GM12878 (cell line): ENCODE measurements around the gene NTN1. TPM values are rescaled to one million over a fixed set of nuclear protein-coding genes. Genes with fewer than 3 reads are reported as not detected.

Experiments used
- ATAC-seq: fragments of 200-7000 bp; cut with Tn5 transposase; 3 replicates; pipeline ENCODE4 v1.9.1; 2020; ENCODE audit warnings: mild to moderate bottlenecking, moderate library complexity
- BruUV-seq: library from RNA; stranded (reverse); fragments of 400-500 nt; replicated peaks from 2 replicates; lab custom pipeline; 2021; lab: Mats Ljungman, UMichigan
- CTCF ChIA-PET: fragments of 300-600 bp; sonication (Branson Sonifier 250); formaldehyde crosslinking; extraction: SDS; loops from one replicate; lab custom pipeline; 2021; ENCODE audit warnings: inconsistent platforms; lab: Yijun Ruan, JAX
- POLR2A ChIA-PET: fragments of 350-600 bp; formaldehyde crosslinking; extraction: SDS; loops from one replicate; lab custom pipeline; 2021; ENCODE audit warnings: inconsistent platforms; lab: Charles Lee
- RAD21 ChIA-PET: fragments of 300-600 bp; sonication (Branson Sonifier 250); formaldehyde crosslinking; loops from one replicate; lab custom pipeline; 2023; ENCODE audit warnings: antibody characterized with exemption; ENCODE audit not compliant: unreplicated experiment; lab: Charles Lee
- SMC1A ChIA-PET: fragments of 300-600 bp; sonication (Branson Sonifier 250); formaldehyde crosslinking; loops from one replicate; lab custom pipeline; 2023; ENCODE audit not compliant: unreplicated experiment, uncharacterized antibody; lab: Charles Lee
- DNase-seq: peaks from one replicate; pipeline ENCODE4 v3.0.0-alpha.2; 2011; ENCODE audit warnings: low read depth, low spot score
- FAIRE-seq: peaks from 3 replicates; lab custom pipeline; 2011; peaks lifted over from hg19 to GRCh38; lab: Jason Lieb, UNC
- H2AFZ ChIP-seq: 2 replicates; pipeline ENCODE4 v1.6.0; 2011; ENCODE audit warnings: low read depth, low read length, control low read depth; ENCODE audit not compliant: control insufficient read depth
- H3K27ac ChIP-seq: 2 replicates; pipeline ENCODE4 v1.5.1; 2011; ENCODE audit warnings: control low read depth; ENCODE audit not compliant: control insufficient read depth, insufficient read depth
- H3K27me3 ChIP-seq, 2 experiments: replicated peaks in 1 of 2; 2 replicates each; pipeline versions ENCODE4 v1.6.0 to v1.6.1; 2011; ENCODE audit warnings: low read length in 1 of 2; ENCODE audit not compliant: control insufficient read depth in 2 of 2, insufficient read depth in 2 of 2
- H3K36me3 ChIP-seq, 2 experiments: 2 replicates each; pipeline ENCODE4 v1.5.1; 2011; ENCODE audit warnings: low read length in 1 of 2; ENCODE audit not compliant: control insufficient read depth in 2 of 2, insufficient read depth in 2 of 2
- H3K4me1 ChIP-seq: 2 replicates; pipeline ENCODE4 v1.6.1; 2011; ENCODE audit warnings: mild to moderate bottlenecking, low read length, moderate library complexity, mixed read lengths; ENCODE audit not compliant: control insufficient read depth, insufficient read depth
- H3K4me2 ChIP-seq: 2 replicates; pipeline ENCODE4 v1.6.0; 2011; ENCODE audit warnings: control low read depth; ENCODE audit not compliant: control insufficient read depth, insufficient read depth
- H3K4me3 ChIP-seq: fragments of 200-600 bp; sonication (generic); 2 replicates; pipeline ENCODE4 v1.5.1; 2016
- H3K79me2 ChIP-seq: 2 replicates; pipeline ENCODE4 v1.6.0; 2011; ENCODE audit warnings: low read length; ENCODE audit not compliant: control insufficient read depth, insufficient read depth
- H3K9ac ChIP-seq: 2 replicates; pipeline ENCODE4 v1.8.0; 2011; ENCODE audit warnings: low read length, control low read depth, mixed read lengths; ENCODE audit not compliant: control insufficient read depth, insufficient read depth
- H3K9me3 ChIP-seq: replicated peaks from 3 replicates; pipeline ENCODE4 v1.5.1; 2011; ENCODE audit warnings: mild to moderate bottlenecking, low read length; ENCODE audit not compliant: control insufficient read depth, insufficient read depth
- H4K20me1 ChIP-seq: 2 replicates; pipeline ENCODE4 v1.6.0; 2011; ENCODE audit not compliant: control insufficient read depth, insufficient read depth
- CREB1 ChIP-seq: IDR thresholded peaks from 2 replicates; pipeline ENCODE4 v1.6.1; 2012; ENCODE audit warnings: low read depth, mild to moderate bottlenecking, inconsistent platforms
- DPF2 ChIP-seq: fragments of 450-650 bp; IDR thresholded peaks from 2 replicates; pipeline ENCODE4 v1.6.1; 2017; ENCODE audit warnings: mild to moderate bottlenecking
- ESRRA ChIP-seq: IDR thresholded peaks from 2 replicates; pipeline ENCODE4 v1.6.1; 2012; ENCODE audit warnings: mild to moderate bottlenecking, low read length, improper control_type of control experiment
- JUND ChIP-seq: IDR thresholded peaks from 2 replicates; pipeline ENCODE4 v1.6.1; 2012; ENCODE audit warnings: low read depth, mild to moderate bottlenecking, low read length, improper control_type of control experiment, moderate library complexity
- KAT2A ChIP-seq: conservative IDR thresholded peaks from 2 replicates; pipeline ENCODE4 v1.6.1; 2011; ENCODE audit warnings: low read depth, low read length; ENCODE audit not compliant: control insufficient read depth
- LARP7 ChIP-seq: fragments of 450-650 bp; IDR thresholded peaks from 2 replicates; pipeline ENCODE4 v1.6.1; 2017; ENCODE audit warnings: mild to moderate bottlenecking
- NR2C2 ChIP-seq: IDR thresholded peaks from 2 replicates; pipeline ENCODE4 v1.6.1; 2011; ENCODE audit warnings: borderline replicate concordance, low read depth; ENCODE audit not compliant: control insufficient read depth, insufficient read length
- PAX5 ChIP-seq: IDR thresholded peaks from 2 replicates; pipeline ENCODE4 v1.6.1; 2011; ENCODE audit warnings: low read depth, low read length, borderline replicate concordance
- RBBP5 ChIP-seq: fragments of 200-600 bp; sonication (generic); conservative IDR thresholded peaks from 2 replicates; pipeline ENCODE4 v1.6.1; 2016
- RELA ChIP-seq: fragments of 450-650 bp; IDR thresholded peaks from 2 replicates; pipeline ENCODE4 v1.8.0; 2014; ENCODE audit warnings: borderline replicate concordance; ENCODE audit not compliant: partially characterized antibody
- RUNX3 ChIP-seq: IDR thresholded peaks from 2 replicates; pipeline ENCODE4 v1.6.1; 2012; ENCODE audit warnings: low read length, inconsistent platforms
- WGBS: methylation state at CpG from one replicate; pipeline ENCODE4 v1.1.6; 2016; ENCODE audit warnings: low lambda C conversion rate; ENCODE audit not compliant: insufficient replicate concordance, insufficient coverage; ENCODE audit errors: missing lambda C conversion rate; 5-methylcytosine and 5-hydroxymethylcytosine counted together
- in situ Hi-C: fragments of 300-500 bp; cut with MboI; formaldehyde crosslinking; loops from 9 replicates; pipeline ENCODE4 v1.14.3; 2018; ENCODE audit warnings: mixed read lengths
- intact Hi-C: fragments of 100-400 bp; cut with micrococcal nuclease; formaldehyde crosslinking; loops from one replicate; pipeline ENCODE4 v1.14.2; 2022; ENCODE audit not compliant: unreplicated experiment
- polyA plus RNA-seq, 11 experiments: library from polyadenylated mRNA; depleted of rRNA in 4 of 11; unstranded in 6 of 11; stranded (reverse) in 5 of 11; fragments of >200 nt; fragmentation: Nextera tagmentation in 4 of 11; fragmentation: Illumina TruSeq in 1 of 11; extraction: Ambion mirVana in 4 of 11; extraction: Trizol in 1 of 11; gene quantifications; 1 replicate in 1 of 11; 2 replicates in 10 of 11; pipeline versions ENCODE4 v1.2.1 to v1.2.3, GENCODE V29; 2011 to 2016; ENCODE audit warnings: inconsistent platforms in 2 of 11, missing spikeins in 2 of 11, low read depth in 1 of 11
- total RNA-seq, 4 experiments: library from RNA; depleted of rRNA in 3 of 4; stranded (reverse); fragments of >200 nt in 3 of 4; fragmentation: Illumina TruSeq in 1 of 4; extraction: Trizol in 1 of 4; gene quantifications; 2 replicates each; pipeline versions ENCODE4 v1.2.1 to v1.2.3, GENCODE V29; 2013 to 2021
- TF ChIP-seq, protein P1 (sequence below): fragments of 450-650 bp; IDR thresholded peaks from 2 replicates; pipeline ENCODE4 v1.6.1; 2017; ENCODE audit warnings: borderline replicate concordance
- TF ChIP-seq, protein P2 (sequence below): IDR thresholded peaks from 2 replicates; pipeline ENCODE4 v1.6.1; 2012; ENCODE audit warnings: low read depth, low read length, improper control_type of control experiment
- TF ChIP-seq, protein P3 (sequence below): fragments of 450-650 bp; IDR thresholded peaks from 2 replicates; pipeline ENCODE4 v1.6.1; 2017; ENCODE audit warnings: mild to moderate bottlenecking, moderate library complexity
- TF ChIP-seq, protein P4 (sequence below): fragments of 450-650 bp; IDR thresholded peaks from 2 replicates; pipeline ENCODE4 v1.6.1; 2018; ENCODE audit warnings: mild to moderate bottlenecking, low read depth, moderate library complexity; ENCODE audit not compliant: partially characterized antibody

Gene NTN1
- total and polyA plus RNA-seq, 10 of the 15 experiments (the other 5 are each of a cell fraction or from before 2014, with no cell fraction given), result 0.02 to 0.89 (median 0.35) TPM

DNA sequence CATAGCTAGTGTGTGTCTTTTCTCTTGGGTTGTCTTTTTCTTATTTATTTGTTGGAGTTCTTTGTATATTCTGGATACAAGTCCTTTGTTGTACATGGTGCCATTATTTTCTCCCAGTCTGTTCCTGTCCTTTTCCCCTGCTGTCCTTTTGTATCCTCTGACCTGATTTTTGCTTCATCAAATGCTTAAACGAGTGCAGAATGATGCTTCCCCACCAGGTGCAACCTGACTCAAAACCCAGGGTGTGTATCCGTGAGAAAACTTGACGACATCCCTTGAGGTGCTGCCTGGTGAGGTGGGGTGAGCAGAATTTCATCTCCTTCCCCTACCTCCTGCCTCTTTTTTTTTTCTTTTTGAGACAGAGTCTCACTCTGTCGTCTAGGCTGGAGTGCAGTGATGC lies 88.6 kb downstream of the NTN1 start (continued):
- TF ChIP-seq, protein P1, sequence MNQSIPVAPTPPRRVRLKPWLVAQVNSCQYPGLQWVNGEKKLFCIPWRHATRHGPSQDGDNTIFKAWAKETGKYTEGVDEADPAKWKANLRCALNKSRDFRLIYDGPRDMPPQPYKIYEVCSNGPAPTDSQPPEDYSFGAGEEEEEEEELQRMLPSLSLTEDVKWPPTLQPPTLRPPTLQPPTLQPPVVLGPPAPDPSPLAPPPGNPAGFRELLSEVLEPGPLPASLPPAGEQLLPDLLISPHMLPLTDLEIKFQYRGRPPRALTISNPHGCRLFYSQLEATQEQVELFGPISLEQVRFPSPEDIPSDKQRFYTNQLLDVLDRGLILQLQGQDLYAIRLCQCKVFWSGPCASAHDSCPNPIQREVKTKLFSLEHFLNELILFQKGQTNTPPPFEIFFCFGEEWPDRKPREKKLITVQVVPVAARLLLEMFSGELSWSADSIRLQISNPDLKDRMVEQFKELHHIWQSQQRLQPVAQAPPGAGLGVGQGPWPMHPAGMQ, result no peak
- TF ChIP-seq, all 136 proteins: peak for 0

DNA sequence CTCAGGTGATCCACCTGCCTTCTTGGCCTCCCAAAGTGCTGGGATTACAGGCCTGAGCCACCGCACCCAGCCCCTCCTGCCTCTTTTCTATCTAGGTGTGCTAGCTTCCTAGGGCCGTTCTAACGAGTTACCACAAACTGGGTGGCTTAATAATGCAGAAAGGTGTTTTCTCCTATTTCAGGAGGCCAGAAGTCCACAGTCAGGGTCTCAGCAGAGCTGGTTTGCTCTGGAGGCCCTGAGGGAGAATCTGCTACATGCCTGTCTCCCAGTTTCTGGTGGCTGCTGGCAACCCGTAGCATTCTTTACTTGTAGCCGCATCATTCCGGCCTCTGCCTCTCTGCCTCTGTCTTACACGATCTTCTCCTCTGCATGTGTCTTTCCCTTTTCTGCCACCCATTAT lies 89.2 kb downstream of the NTN1 start:
- ChIA-PET RAD21 (no interaction called here), POLR2A (no interaction called here), CTCF (no interaction called here), SMC1A (no interaction called here)
- WGBS, result 44% methylated on average over 7 of the region's 7 CpGs
- no TSS peak for BruUV-seq
- H3K9ac ChIP-seq, result no peak overlapping the region
- H3K4me1 ChIP-seq, result no peaks in the 10 kb centered on the region
- H3K9me3 ChIP-seq, result no peaks in the 10 kb centered on the region
- ATAC-seq (no peak), FAIRE-seq (no peak), DNase-seq (no peak)
- H3K4me2 ChIP-seq, result no peak overlapping the region
- no peak overlapping the region for H3K27ac ChIP-seq
- no peaks in the 10 kb centered on the region for H4K20me1 ChIP-seq
- in situ Hi-C loops (no loop called here), intact Hi-C loops (no loop called here)
- no peak overlapping the region for H3K4me3 ChIP-seq
- H3K36me3 ChIP-seq, result no peaks in the 10 kb centered on the region
- peaks cover 0 to 5% of the 10 kb centered on the region in 2 experiments; a peak in 2 of 4 replicates for H3K27me3 ChIP-seq
- no peaks in the 10 kb centered on the region for H3K79me2 ChIP-seq
- H2AFZ ChIP-seq, result no peak overlapping the region
- TF ChIP-seq RUNX3, result no peak
- no peak for TF ChIP-seq PAX5
- TF ChIP-seq, protein P2, sequence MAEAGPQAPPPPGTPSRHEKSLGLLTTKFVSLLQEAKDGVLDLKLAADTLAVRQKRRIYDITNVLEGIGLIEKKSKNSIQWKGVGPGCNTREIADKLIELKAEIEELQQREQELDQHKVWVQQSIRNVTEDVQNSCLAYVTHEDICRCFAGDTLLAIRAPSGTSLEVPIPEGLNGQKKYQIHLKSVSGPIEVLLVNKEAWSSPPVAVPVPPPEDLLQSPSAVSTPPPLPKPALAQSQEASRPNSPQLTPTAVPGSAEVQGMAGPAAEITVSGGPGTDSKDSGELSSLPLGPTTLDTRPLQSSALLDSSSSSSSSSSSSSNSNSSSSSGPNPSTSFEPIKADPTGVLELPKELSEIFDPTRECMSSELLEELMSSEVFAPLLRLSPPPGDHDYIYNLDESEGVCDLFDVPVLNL, result no peak
- no peak for TF ChIP-seq DPF2
- no peak for TF ChIP-seq CREB1
- no peak for TF ChIP-seq LARP7
- TF ChIP-seq NR2C2, result no peak
- TF ChIP-seq, protein P3, sequence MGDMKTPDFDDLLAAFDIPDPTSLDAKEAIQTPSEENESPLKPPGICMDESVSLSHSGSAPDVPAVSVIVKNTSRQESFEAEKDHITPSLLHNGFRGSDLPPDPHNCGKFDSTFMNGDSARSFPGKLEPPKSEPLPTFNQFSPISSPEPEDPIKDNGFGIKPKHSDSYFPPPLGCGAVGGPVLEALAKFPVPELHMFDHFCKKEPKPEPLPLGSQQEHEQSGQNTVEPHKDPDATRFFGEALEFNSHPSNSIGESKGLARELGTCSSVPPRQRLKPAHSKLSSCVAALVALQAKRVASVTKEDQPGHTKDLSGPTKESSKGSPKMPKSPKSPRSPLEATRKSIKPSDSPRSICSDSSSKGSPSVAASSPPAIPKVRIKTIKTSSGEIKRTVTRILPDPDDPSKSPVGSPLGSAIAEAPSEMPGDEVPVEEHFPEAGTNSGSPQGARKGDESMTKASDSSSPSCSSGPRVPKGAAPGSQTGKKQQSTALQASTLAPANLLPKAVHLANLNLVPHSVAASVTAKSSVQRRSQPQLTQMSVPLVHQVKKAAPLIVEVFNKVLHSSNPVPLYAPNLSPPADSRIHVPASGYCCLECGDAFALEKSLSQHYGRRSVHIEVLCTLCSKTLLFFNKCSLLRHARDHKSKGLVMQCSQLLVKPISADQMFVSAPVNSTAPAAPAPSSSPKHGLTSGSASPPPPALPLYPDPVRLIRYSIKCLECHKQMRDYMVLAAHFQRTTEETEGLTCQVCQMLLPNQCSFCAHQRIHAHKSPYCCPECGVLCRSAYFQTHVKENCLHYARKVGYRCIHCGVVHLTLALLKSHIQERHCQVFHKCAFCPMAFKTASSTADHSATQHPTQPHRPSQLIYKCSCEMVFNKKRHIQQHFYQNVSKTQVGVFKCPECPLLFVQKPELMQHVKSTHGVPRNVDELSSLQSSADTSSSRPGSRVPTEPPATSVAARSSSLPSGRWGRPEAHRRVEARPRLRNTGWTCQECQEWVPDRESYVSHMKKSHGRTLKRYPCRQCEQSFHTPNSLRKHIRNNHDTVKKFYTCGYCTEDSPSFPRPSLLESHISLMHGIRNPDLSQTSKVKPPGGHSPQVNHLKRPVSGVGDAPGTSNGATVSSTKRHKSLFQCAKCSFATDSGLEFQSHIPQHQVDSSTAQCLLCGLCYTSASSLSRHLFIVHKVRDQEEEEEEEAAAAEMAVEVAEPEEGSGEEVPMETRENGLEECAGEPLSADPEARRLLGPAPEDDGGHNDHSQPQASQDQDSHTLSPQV, result no peak
- no peak for TF ChIP-seq JUND
- no peak for TF ChIP-seq KAT2A
- TF ChIP-seq RBBP5, result no peak
- TF ChIP-seq, protein P4, sequence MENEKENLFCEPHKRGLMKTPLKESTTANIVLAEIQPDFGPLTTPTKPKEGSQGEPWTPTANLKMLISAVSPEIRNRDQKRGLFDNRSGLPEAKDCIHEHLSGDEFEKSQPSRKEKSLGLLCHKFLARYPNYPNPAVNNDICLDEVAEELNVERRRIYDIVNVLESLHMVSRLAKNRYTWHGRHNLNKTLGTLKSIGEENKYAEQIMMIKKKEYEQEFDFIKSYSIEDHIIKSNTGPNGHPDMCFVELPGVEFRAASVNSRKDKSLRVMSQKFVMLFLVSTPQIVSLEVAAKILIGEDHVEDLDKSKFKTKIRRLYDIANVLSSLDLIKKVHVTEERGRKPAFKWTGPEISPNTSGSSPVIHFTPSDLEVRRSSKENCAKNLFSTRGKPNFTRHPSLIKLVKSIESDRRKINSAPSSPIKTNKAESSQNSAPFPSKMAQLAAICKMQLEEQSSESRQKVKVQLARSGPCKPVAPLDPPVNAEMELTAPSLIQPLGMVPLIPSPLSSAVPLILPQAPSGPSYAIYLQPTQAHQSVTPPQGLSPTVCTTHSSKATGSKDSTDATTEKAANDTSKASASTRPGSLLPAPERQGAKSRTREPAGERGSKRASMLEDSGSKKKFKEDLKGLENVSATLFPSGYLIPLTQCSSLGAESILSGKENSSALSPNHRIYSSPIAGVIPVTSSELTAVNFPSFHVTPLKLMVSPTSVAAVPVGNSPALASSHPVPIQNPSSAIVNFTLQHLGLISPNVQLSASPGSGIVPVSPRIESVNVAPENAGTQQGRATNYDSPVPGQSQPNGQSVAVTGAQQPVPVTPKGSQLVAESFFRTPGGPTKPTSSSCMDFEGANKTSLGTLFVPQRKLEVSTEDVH, result no peak
- TF ChIP-seq ESRRA, result no peak
- TF ChIP-seq RELA, result no peak
